Liver (tissue), 3 donors: ENCODE results near the gene NR4A3.

Source experiments
- GABPA ChIP-seq, 2 donors: IDR thresholded peaks in 1 of 2; conservative IDR thresholded peaks in 1 of 2; 2 replicates each; pipeline ENCODE4 v1.6.1; 2016; ENCODE audit warnings: antibody characterized with exemption in 2 of 2, mild to moderate bottlenecking in 1 of 2, moderate library complexity in 1 of 2
- RAD21 ChIP-seq, 2 donors: IDR thresholded peaks; 2 replicates each; pipeline ENCODE4 v1.6.1; 2016; ENCODE audit warnings: antibody characterized with exemption in 2 of 2, mild to moderate bottlenecking in 2 of 2
- SP1 ChIP-seq: IDR thresholded peaks from 2 replicates; pipeline ENCODE4 v1.6.1; 2018; ENCODE audit warnings: antibody characterized with exemption, mild to moderate bottlenecking
- TAF1 ChIP-seq: conservative IDR thresholded peaks from 2 replicates; pipeline ENCODE4 v1.6.1; 2016; ENCODE audit warnings: antibody characterized with exemption, mild to moderate bottlenecking
- TF ChIP-seq, protein P1 (sequence below): fragments of 150-350 bp; IDR thresholded peaks from 2 replicates; pipeline ENCODE4 v1.5.1; 2017; ENCODE audit warnings: improper control_type of control experiment, low read depth, low read length; ENCODE audit not compliant: missing input control
- TF ChIP-seq, protein P2 (sequence below): IDR thresholded peaks from 2 replicates; pipeline ENCODE4 v1.6.1; 2016; ENCODE audit warnings: antibody characterized with exemption
- donor health status: healthy.
- donor health status: healthy.

DNA sequence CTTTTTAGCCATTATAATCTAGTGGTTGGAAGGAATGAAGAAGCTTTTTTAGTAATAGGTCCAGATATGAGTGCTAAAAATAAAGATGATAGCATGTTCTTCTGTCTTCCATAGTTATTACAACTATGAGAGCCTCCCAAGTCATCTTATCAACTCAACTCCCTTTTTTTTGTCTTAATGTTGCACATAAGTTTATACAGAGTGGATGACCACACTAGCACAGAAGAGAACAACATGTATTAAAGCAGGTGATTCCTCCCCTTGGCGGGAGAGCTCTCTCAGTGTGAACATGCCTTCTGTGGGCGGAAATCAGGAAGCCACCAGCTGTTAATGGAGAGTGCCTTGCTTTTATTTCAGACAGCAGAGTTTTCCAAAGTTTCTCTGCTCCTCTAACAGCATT is 44.7 kb downstream of the NR4A3 start:
- TF ChIP-seq RAD21 (IDR thresholded peaks at IDR 0.05) (no peak), GABPA (IDR thresholded peaks at IDR 0.05 in 1 of 2, conservative IDR thresholded peaks at IDR 0.05 in 1 of 2) (no peak), SP1 (no peak), TAF1 (no peak)
- TF ChIP-seq, protein P1, sequence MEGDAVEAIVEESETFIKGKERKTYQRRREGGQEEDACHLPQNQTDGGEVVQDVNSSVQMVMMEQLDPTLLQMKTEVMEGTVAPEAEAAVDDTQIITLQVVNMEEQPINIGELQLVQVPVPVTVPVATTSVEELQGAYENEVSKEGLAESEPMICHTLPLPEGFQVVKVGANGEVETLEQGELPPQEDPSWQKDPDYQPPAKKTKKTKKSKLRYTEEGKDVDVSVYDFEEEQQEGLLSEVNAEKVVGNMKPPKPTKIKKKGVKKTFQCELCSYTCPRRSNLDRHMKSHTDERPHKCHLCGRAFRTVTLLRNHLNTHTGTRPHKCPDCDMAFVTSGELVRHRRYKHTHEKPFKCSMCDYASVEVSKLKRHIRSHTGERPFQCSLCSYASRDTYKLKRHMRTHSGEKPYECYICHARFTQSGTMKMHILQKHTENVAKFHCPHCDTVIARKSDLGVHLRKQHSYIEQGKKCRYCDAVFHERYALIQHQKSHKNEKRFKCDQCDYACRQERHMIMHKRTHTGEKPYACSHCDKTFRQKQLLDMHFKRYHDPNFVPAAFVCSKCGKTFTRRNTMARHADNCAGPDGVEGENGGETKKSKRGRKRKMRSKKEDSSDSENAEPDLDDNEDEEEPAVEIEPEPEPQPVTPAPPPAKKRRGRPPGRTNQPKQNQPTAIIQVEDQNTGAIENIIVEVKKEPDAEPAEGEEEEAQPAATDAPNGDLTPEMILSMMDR: no peak
- TF ChIP-seq, protein P2, sequence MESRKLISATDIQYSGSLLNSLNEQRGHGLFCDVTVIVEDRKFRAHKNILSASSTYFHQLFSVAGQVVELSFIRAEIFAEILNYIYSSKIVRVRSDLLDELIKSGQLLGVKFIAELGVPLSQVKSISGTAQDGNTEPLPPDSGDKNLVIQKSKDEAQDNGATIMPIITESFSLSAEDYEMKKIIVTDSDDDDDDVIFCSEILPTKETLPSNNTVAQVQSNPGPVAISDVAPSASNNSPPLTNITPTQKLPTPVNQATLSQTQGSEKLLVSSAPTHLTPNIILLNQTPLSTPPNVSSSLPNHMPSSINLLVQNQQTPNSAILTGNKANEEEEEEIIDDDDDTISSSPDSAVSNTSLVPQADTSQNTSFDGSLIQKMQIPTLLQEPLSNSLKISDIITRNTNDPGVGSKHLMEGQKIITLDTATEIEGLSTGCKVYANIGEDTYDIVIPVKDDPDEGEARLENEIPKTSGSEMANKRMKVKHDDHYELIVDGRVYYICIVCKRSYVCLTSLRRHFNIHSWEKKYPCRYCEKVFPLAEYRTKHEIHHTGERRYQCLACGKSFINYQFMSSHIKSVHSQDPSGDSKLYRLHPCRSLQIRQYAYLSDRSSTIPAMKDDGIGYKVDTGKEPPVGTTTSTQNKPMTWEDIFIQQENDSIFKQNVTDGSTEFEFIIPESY: no peak
